Endothelial cell (in vitro differentiated cells): Measurements from ENCODE around the gene TMEM217. TPM values are rescaled to one million over a fixed set of nuclear protein-coding genes. Genes with fewer than 3 reads are reported as not detected.
A peak's percentile ranks its signal among the peaks of the same experiment; 100 is the strongest.

Source experiments
- DNase-seq: peaks from one replicate; pipeline ENCODE4 v3.0.0; 2021; ENCODE audit warnings: low spot score
- H3K27ac Mint-ChIP-seq: one replicate; pipeline ENCODE4 v1.8.0; 2021; ENCODE audit warnings: mixed read lengths, inconsistent platforms; ENCODE audit not compliant: unreplicated experiment
- H3K27me3 Mint-ChIP-seq: one replicate; pipeline ENCODE4 v1.8.0; 2021; ENCODE audit warnings: mild to moderate bottlenecking, moderate library complexity, mixed read lengths, inconsistent platforms; ENCODE audit not compliant: unreplicated experiment
- H3K36me3 Mint-ChIP-seq: one replicate; pipeline ENCODE4 v1.8.0; 2021; ENCODE audit warnings: mild to moderate bottlenecking, low read depth, mixed read lengths, inconsistent platforms; ENCODE audit not compliant: unreplicated experiment
- H3K4me1 Mint-ChIP-seq: one replicate; pipeline ENCODE4 v1.8.0; 2021; ENCODE audit warnings: mild to moderate bottlenecking, mixed read lengths, inconsistent platforms; ENCODE audit not compliant: unreplicated experiment
- H3K4me3 Mint-ChIP-seq: one replicate; pipeline ENCODE4 v1.8.0; 2021; ENCODE audit warnings: mild to moderate bottlenecking, mixed read lengths, inconsistent platforms; ENCODE audit not compliant: unreplicated experiment
- H3K9me3 Mint-ChIP-seq: one replicate; pipeline ENCODE4 v1.8.0; 2021; ENCODE audit warnings: mixed read lengths, inconsistent platforms; ENCODE audit not compliant: unreplicated experiment
- total RNA-seq: library from RNA; stranded (reverse); fragmentation: NEBNext Ultra II Directional; extraction: Animal tissue kit (Norgen Biotek cat#: 25700); gene quantifications from one replicate; pipeline ENCODE4 v1.2.1, GENCODE V29; 2021; ENCODE audit not compliant: unreplicated experiment
- TF ChIP-seq, protein P1 (sequence below): fragments of 200-600 bp; sonication (generic); IDR thresholded peaks from one replicate; pipeline ENCODE4 v1.5.0; 2021; ENCODE audit warnings: antibody characterized with exemption; ENCODE audit not compliant: unreplicated experiment

Gene TMEM217
- total RNA-seq, 1 donor from 2014 or later = 5.4 TPM

GRCh38 chr6:37169496-37170272, 88.3 kb downstream of the TMEM217 start, which contains the start of gene PIM1:
PIM1 (plus strand) TSS chr6:37170152; CDS start chr6:37170576, 424 bp downstream.
- peak within 1 kb of the TSS; percentile 97 for H3K27ac Mint-ChIP-seq
- peak within 1 kb of the TSS; percentile 93 for H3K4me3 Mint-ChIP-seq
- H3K27me3 Mint-ChIP-seq = peaks cover 9% of the 10 kb centered on the region
- DNase-seq = peak; percentile 99
- H3K9me3 Mint-ChIP-seq = no peaks in the 10 kb centered on the region
- TF ChIP-seq, protein P1, sequence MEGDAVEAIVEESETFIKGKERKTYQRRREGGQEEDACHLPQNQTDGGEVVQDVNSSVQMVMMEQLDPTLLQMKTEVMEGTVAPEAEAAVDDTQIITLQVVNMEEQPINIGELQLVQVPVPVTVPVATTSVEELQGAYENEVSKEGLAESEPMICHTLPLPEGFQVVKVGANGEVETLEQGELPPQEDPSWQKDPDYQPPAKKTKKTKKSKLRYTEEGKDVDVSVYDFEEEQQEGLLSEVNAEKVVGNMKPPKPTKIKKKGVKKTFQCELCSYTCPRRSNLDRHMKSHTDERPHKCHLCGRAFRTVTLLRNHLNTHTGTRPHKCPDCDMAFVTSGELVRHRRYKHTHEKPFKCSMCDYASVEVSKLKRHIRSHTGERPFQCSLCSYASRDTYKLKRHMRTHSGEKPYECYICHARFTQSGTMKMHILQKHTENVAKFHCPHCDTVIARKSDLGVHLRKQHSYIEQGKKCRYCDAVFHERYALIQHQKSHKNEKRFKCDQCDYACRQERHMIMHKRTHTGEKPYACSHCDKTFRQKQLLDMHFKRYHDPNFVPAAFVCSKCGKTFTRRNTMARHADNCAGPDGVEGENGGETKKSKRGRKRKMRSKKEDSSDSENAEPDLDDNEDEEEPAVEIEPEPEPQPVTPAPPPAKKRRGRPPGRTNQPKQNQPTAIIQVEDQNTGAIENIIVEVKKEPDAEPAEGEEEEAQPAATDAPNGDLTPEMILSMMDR = no peak
- H3K36me3 Mint-ChIP-seq = peaks cover 12% of the 10 kb centered on the region
- H3K4me1 Mint-ChIP-seq = peaks cover 22% of the 10 kb centered on the region

DNA sequence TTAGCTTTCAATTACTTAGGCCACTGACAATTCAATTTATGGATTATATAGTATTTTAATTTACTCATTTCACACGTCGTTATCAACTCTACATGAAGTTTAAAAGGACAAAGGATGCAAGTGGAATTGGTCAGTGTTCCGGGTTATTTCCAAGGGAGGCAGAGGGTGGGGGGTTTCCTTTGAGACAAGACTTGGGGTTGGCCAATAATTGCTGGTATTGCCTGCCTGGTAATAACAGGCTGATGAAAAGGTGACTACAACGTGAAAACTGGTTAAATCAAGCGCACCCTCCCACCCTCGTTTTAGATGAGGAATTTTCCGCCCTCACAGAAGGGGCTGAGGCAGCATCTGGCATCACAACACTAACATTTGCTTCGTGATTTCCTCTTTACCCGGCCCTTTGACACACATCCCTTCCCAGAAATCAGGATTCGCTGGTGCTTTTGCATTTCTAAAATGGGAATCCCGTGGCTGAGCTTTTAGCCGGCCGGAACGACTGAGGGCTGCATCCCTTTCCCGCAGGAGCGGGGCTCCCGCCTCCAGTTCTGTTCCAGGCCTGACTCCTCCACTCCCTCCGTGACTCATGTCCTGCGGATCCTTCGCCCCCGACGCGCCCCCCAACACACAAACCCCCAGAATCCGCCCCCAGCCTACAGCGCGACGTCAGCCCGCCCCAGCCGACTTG, 89.0 kb downstream of the TMEM217 start:
- H3K27ac Mint-ChIP-seq = peak overlapping the region; percentile 97
- H3K4me1 Mint-ChIP-seq = peaks cover 22% of the 10 kb centered on the region
- peaks cover 9% of the 10 kb centered on the region for H3K36me3 Mint-ChIP-seq
- TF ChIP-seq, protein P1 = no peak
- DNase-seq = no peak
- H3K9me3 Mint-ChIP-seq = no peaks in the 10 kb centered on the region
- peaks cover 9% of the 10 kb centered on the region for H3K27me3 Mint-ChIP-seq
- H3K4me3 Mint-ChIP-seq = peak overlapping the region; percentile 93

DNA sequence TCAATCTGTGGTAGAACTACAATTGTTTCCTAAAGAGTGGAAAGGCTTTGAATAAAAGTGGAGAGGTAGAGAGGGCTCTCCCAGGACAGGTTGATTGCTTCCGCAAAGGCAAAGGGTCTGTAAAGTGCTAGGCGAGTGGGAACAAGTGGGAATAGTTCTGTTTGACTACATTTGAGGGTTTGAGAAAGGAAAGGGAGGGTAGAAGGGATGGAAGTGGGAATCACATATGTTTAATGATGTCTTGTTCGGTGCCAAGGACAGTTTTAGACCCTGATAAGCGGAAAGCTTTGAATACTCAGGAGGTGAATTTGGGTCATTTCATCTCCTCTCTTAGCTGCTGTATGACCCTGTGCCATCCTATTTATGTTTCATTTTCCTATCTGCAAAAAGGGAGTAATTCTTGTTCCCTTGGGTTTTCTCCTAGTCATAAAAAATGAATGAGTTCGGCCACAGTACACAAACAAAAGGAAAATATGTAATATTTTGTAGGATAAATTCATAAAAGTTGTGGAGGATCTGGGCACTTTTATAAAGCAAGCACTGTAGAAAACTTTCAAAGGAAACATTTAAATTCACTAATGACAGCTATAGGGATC, 89.7 kb downstream of the TMEM217 start:
- Mint-ChIP-seq H3K4me1 (peaks cover 22% of the 10 kb centered on the region), H3K27me3 (peaks cover 9% of the 10 kb centered on the region), H3K4me3 (peak overlapping the region; percentile 93), H3K9me3 (no peaks in the 10 kb centered on the region), H3K36me3 (peaks cover 4% of the 10 kb centered on the region), H3K27ac (peak overlapping the region; percentile 97)
- TF ChIP-seq, protein P1 = no peak
- DNase-seq = no peak

DNA sequence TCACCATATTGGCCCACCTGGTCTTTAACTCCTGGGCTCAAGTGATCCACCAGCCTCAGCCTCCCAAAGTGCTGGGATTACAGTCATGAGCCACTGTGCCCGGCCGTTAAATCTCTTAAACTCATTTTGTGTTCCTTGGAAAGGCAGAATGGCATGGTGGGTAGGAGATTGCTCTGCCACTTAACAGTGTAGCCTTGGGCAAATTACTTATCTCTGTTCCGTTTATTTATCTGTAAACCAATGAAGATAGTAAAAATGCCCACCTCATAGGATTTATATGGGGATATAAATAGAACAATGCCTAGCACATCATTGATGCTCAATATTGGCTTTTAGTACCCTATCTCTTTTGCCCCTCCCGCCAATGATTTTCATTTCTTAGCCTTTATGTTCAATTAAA, 95.2 kb downstream of the TMEM217 start:
- Mint-ChIP-seq H3K4me3 (no peak overlapping the region), H3K27me3 (peaks cover 1% of the 10 kb centered on the region), H3K9me3 (no peaks in the 10 kb centered on the region), H3K27ac (no peak overlapping the region), H3K4me1 (no peaks in the 10 kb centered on the region), H3K36me3 (no peaks in the 10 kb centered on the region)
- no peak for DNase-seq
- TF ChIP-seq, protein P1 = no peak

Other genes starting within 250 kb of the TMEM217 start
- 9.6 TPM for gene PIM1, start 88.0 kb downstream of the TMEM217 start, total RNA-seq
- gene TBC1D22B, start 372 bp downstream of the TMEM217 start, total RNA-seq = 11.8 TPM
- 21.8 TPM for gene RNF8, start 95.8 kb upstream of the TMEM217 start, total RNA-seq
- gene CMTR1, start 175.1 kb upstream of the TMEM217 start, total RNA-seq = 50.0 TPM
- gene CCDC167, start 241.7 kb upstream of the TMEM217 start, total RNA-seq = 38.0 TPM